Immature natural killer cell (primary cell): ENCODE data around the gene RBM22. TPM values are rescaled to one million over a fixed set of nuclear protein-coding genes. Genes with fewer than 3 reads are reported as not detected.

Experiments used
- DNase-seq, 3 donors: peaks; one replicate each; pipeline ENCODE4 v3.0.0; 2022; ENCODE audit warnings: mixed read lengths in 1 of 3
- H3K27ac Mint-ChIP-seq, 6 donors: one replicate each; pipeline ENCODE4 v1.8.0; 2020; ENCODE audit warnings: mixed read lengths in 6 of 6, mild to moderate bottlenecking in 5 of 6, inconsistent platforms in 4 of 6, moderate library complexity in 3 of 6
- H3K27me3 Mint-ChIP-seq, 3 donors: one replicate each; pipeline ENCODE4 v1.8.0; 2020 to 2021; ENCODE audit warnings: low read depth in 3 of 3, mild to moderate bottlenecking in 3 of 3, mixed read lengths in 3 of 3, moderate library complexity in 3 of 3, inconsistent platforms in 1 of 3
- H3K36me3 Mint-ChIP-seq, 3 donors: one replicate each; pipeline ENCODE4 v1.8.0; 2020; ENCODE audit warnings: mixed read lengths in 3 of 3, inconsistent platforms in 2 of 3, mild to moderate bottlenecking in 2 of 3
- H3K4me1 Mint-ChIP-seq, 2 donors: one replicate each; pipeline ENCODE4 v1.8.0; 2020; ENCODE audit warnings: inconsistent platforms in 2 of 2, mild to moderate bottlenecking in 2 of 2, mixed read lengths in 2 of 2, moderate library complexity in 1 of 2
- H3K4me3 Mint-ChIP-seq, 5 donors: one replicate each; pipeline ENCODE4 v1.8.0; 2020; ENCODE audit warnings: mild to moderate bottlenecking in 5 of 5, mixed read lengths in 5 of 5, inconsistent platforms in 3 of 5, moderate library complexity in 3 of 5
- H3K9me3 Mint-ChIP-seq, 6 donors: one replicate each; pipeline ENCODE4 v1.8.0; 2020; ENCODE audit warnings: mild to moderate bottlenecking in 6 of 6, mixed read lengths in 6 of 6, inconsistent platforms in 4 of 6, moderate library complexity in 3 of 6
- polyA plus RNA-seq, 3 donors: library from polyadenylated mRNA; unstranded; fragments of 300-500 nt; fragmentation: Illumina TruSeq; gene quantifications; one replicate each; pipeline ENCODE4 v1.2.3, GENCODE V29; 2021

RBM22 gene
- polyA plus RNA-seq, 3 donors from 2014 or later: 52.9 to 73.3 (median 62.9) TPM

DNA sequence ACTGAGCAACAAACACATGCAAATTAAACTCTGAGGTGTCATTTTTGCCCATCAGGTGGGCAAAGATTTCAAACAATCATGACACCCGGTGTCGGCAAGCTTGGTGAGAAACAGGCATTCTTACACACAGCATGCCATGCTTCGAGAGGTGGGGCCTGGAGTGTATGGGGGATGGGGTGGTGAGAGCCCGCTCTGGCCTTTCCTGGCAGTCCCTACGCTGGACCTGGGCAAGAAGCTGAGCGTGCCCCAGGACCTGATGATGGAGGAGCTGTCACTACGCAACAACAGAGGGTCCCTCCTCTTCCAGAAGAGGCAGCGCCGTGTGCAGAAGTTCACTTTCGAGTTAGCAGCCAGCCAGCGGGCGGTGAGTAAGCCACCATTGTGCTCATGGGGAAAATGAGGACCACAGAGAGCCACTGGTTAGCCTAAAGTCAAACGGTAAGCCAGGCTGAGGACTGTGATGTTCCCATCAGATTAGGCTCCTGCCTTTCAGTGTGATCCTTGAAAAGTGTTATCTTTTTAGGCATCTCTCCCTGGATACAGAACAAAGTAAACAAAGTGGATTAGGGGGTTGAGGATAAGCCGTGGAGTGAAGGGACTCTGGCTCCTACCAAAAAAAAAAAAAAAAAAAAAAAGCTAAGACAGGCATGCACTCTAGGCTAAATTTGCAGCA lies 30.5 kb downstream of the RBM22 start:
- Mint-ChIP-seq H3K36me3 (no peaks in the 10 kb centered on the region), H3K9me3 (no peaks in the 10 kb centered on the region), H3K4me3 (peak overlapping the region; percentile 37 to 69 (median 63)), H3K27me3 (peaks cover 0 to 12% (median 3%) of the 10 kb centered on the region in 3 donors), H3K4me1 (peaks cover 6 to 16% of the 10 kb centered on the region in 2 donors), H3K27ac (no peak overlapping the region)
- DNase-seq: no peak

DNA sequence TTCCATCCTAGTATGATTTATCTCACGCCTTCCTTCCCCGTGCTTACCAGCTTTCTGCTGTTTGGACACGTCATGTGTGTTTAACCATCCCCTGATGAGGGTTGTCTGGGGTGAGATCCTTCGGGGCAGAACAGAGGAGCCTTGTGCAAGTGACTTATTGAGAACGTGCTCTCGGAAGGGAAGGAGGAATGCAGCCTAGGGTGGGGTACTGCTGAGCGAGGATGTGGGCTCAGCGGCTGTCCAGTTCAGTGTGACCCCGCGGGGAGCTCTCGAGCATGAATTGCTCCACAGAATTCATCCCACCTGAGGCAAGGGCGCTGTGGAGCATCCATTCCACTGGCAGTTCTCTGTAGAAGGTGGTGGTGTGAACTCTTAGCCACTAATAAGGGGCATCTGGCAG lies 35.8 kb downstream of the RBM22 start:
- Mint-ChIP-seq H3K36me3 (no peaks in the 10 kb centered on the region), H3K4me3 (no peak overlapping the region), H3K27ac (no peak overlapping the region), H3K4me1 (no peaks in the 10 kb centered on the region), H3K27me3 (peaks cover 0 to 4% (median 3%) of the 10 kb centered on the region in 3 donors), H3K9me3 (no peaks in the 10 kb centered on the region)
- no peak for DNase-seq

DNA sequence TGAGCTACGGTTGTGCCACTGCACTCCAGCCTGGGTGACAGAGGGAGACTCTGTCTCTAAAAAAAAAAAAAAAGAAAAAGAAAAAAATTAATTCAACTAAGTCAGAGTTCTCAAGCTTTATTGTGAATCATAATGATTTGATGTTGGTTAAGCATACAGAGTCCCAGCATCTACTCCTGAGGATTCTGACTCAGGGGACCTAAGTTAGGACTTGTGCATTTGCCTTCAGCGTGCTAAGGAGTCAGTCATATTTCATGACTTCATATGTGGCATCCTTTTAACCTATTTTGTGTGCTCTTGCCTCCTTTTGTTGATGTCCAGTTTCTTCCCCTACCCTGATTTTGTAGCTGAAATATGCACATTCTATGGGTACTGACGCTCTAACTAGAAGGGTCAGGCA lies 36.9 kb downstream of the RBM22 start:
- H3K4me3 Mint-ChIP-seq: no peak overlapping the region
- H3K36me3 Mint-ChIP-seq: no peaks in the 10 kb centered on the region
- no peak overlapping the region for H3K27ac Mint-ChIP-seq
- H3K9me3 Mint-ChIP-seq: no peaks in the 10 kb centered on the region
- peaks cover 0 to 4% (median 3%) of the 10 kb centered on the region in 3 donors for H3K27me3 Mint-ChIP-seq
- H3K4me1 Mint-ChIP-seq: no peaks in the 10 kb centered on the region
- no peak for DNase-seq

DNA sequence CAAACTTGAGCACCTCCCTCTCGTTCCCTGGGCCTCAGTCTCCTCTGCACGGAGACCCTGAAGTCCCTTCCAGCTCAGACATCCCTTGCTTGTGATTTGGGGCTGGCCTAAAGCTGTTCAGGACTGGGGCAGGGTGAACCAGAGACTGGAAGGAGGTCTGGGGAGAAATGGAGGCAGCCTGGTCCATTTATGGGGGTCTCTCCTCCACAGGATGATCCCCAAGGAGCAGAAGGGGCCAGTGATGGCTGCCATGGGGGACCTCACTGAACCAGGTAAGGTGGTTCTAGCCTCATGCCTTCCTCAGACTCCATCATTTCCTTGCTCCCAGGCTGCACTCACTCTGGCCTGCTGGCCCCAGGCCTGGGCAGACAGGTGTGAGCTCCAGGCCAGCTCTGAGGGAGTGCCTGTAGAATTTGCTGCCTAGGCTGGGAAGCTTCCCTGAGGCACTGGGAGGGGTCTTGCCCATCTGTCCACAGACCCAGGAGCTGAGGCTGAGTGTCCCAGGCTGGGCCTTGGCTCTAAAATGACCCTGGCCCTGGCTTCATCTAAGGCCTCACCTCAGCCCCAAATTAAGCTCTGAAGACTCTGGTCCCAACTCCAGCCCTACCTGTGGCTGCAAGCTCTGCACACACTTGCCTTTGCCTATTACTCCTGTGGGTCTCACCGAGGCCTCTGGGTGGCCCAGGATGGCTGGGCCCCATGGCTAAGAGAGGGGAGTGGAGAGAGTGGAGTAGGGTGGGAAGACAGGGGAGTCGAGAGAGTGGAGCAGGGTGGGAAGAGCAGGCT lies 37.9 kb downstream of the RBM22 start:
- H3K4me3 Mint-ChIP-seq: no peak overlapping the region
- DNase-seq: no peak
- H3K9me3 Mint-ChIP-seq: no peaks in the 10 kb centered on the region
- no peaks in the 10 kb centered on the region for H3K36me3 Mint-ChIP-seq
- no peaks in the 10 kb centered on the region for H3K4me1 Mint-ChIP-seq
- H3K27ac Mint-ChIP-seq: no peak overlapping the region
- H3K27me3 Mint-ChIP-seq: peaks cover 0 to 4% (median 3%) of the 10 kb centered on the region in 3 donors

DNA sequence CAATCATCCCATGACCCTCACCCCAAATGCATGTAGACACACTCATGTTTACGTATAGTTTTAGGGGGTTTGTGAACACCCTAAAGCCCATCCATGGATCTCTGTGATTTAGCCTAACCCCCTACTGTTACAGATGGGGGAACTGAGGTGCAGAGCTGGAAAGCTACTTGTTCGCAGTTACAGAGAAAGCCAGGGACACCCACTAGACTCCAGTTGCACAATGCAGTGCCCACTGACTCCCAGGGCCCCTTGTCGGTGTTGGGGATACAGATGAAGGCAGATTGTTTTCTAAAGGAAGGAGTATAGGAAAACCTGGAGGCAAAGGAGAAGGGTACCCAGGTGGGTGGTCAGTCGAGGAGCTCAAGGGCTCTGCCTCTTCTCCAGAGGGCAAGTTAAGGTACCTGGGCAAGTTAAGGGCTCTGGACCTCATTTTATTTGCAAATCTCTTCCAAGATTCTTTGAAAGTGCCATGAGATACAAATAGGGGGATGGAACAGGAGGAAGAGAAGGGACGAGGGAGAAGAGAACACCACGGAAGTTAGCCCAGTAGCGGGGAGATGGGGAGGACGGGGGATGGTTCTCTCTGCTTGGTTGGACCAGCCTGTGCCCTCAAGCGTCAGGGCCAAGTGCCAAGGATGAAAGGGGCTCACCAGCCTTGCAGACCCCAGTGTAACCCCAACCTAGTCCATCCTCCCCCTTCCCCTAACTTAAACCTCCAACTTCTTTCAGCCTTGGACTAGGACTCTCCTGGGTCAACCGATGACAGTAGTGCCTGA lies 38.9 kb downstream of the RBM22 start:
- Mint-ChIP-seq H3K9me3 (no peaks in the 10 kb centered on the region), H3K4me1 (peaks cover 0 to 8% of the 10 kb centered on the region in 2 donors), H3K4me3 (no peak overlapping the region), H3K27me3 (peaks cover 4 to 7% (median 4%) of the 10 kb centered on the region in 3 donors), H3K36me3 (no peaks in the 10 kb centered on the region), H3K27ac (no peak overlapping the region)
- DNase-seq: no peak

DNA sequence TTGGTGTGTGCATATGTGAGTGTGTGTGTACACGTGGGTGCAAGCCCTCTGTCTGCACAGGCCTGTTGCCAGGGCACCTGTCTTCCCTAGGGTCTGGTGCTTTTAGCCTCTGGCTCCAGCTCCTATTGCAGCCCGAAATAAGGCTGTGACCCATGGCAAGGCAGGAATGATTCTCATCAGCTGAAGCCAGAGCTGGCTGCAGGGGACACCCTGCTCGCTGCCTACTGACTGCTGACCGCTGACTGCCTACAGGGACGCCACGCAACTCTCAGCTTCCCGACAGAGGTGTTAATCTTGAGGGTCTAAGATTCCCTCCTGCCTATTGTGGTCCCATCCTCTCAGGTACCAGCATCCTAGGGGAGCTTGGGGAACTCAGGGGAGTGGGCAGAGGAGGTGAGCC lies 39.8 kb downstream of the RBM22 start, which contains the start of gene MYOZ3:
Gene MYOZ3 (plus strand): TSS at position 166 of the 400 bp plus-strand sequence. CDS start 1,691 bp downstream, outside the sequence.
- Mint-ChIP-seq H3K27me3 (peaks cover 4 to 7% (median 4%) of the 10 kb centered on the region in 3 donors), H3K4me1 (peaks cover 1 to 8% of the 10 kb centered on the region in 2 donors), H3K36me3 (no peaks in the 10 kb centered on the region), H3K9me3 (no peaks in the 10 kb centered on the region), H3K4me3 (no peak within 1 kb of the TSS), H3K27ac (no peak within 1 kb of the TSS)
- no peak for DNase-seq

DNA sequence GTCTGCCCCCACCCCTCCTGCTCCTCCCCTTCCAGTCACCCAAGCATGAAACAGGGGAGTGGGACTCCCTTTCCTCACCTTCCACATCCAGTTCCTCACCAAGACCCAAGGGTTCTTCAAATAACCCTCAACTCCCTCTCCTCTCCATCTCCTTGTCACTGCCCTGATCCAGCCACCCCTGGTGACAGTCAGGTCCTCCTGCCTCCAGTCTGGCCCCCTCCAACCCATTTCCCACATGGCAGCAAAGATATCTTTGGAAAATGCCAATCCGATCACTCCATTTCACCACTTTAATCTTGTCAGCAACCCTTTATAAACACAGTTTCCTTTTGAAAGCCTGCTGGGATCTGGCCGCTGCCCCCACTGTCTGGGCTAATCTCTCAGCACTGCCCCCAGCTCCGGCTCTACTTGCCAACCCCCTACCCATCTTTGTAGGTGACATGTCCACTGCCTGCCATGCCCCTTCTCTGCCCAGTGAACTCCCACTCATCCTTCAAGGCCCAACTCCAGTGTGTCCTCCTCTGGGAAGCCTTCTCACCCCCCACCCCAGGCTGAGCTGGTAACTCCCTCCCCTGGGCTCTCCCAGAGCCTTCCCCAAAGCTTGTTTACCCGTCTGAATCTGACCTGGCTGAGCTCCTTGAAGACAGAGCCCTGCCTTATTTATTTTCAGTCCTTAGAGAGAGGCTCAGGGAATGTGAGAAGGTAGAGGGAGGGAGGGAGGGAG lies 40.6 kb downstream of the RBM22 start:
- no peak for DNase-seq
- Mint-ChIP-seq H3K36me3 (no peaks in the 10 kb centered on the region), H3K4me3 (no peak overlapping the region), H3K4me1 (peaks cover 6 to 11% of the 10 kb centered on the region in 2 donors), H3K9me3 (no peaks in the 10 kb centered on the region), H3K27ac (no peak overlapping the region), H3K27me3 (peaks cover 4 to 7% (median 4%) of the 10 kb centered on the region in 3 donors)

DNA sequence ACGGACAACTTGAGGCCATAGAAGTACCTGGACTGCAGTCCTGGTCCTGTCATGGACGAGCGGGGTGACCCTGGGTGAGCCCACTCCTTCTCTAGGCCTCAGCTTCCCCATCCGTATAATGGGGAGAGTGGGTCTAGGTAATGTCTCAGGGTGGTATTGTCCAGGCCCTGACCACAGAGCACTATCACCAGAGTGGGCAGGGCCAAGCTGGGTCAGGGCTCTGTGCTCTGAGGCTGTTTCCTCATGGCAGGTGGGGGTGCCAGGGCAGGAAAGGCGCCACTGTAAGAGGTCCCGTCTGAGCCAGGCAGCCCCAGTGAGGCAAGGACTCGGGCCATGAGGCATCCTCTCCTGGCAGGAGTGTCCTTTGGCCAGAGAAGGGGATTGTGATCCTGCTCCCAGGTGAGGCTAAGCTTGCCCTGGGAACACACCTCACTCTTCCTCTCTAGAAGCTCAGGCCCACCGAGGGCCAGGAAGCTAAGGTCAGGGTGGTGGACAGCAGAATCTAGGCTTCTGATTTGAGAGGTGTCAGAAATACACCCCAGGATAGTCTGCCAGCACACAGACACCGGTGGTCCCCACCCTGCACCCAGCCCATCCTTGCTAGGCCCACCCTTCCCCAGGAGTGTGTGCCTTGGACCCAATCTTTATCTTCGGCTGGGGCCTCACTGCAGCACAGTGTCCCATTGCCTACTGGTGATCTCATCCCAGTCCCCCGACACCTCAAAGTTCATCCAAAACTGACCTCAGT lies 41.3 kb downstream of the RBM22 start:
- Mint-ChIP-seq H3K27me3 (peaks cover 2 to 5% (median 4%) of the 10 kb centered on the region in 3 donors), H3K9me3 (no peaks in the 10 kb centered on the region), H3K36me3 (no peaks in the 10 kb centered on the region), H3K27ac (peak overlapping the region in 1 of 6 donors; percentile 43), H3K4me1 (peaks cover 6 to 11% of the 10 kb centered on the region in 2 donors), H3K4me3 (no peak overlapping the region)
- no peak for DNase-seq

DNA sequence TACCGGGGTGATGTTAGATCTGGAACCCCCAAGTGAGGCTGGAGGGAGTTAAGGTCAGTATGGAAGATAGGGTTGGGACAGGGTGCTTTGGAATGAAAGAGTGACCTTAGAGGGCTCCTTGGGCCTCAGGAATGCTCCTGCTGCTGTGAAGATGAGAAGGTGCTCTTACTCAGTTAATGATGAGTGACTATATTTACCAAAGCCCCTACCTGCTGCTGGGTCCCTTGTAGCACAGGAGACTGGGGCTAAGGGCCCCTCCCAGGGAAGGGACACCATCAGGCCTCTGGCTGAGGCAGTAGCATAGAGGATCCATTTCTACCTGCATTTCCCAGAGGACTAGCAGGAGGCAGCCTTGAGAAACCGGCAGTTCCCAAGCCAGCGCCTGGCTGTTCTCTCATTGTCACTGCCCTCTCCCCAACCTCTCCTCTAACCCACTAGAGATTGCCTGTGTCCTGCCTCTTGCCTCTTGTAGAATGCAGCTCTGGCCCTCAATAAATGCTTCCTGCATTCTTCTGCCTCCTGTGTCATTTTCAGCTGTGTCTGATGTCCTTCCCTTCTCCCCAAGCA lies 42.1 kb downstream of the RBM22 start:
- Mint-ChIP-seq H3K27ac (peak overlapping the region in 1 of 6 donors; percentile 51), H3K36me3 (no peaks in the 10 kb centered on the region), H3K4me1 (peaks cover 6 to 14% of the 10 kb centered on the region in 2 donors), H3K9me3 (no peaks in the 10 kb centered on the region), H3K27me3 (peaks cover 2 to 5% (median 4%) of the 10 kb centered on the region in 3 donors), H3K4me3 (peak overlapping the region in 2 of 5 donors; percentile 1 to 26)
- DNase-seq: no peak

DNA sequence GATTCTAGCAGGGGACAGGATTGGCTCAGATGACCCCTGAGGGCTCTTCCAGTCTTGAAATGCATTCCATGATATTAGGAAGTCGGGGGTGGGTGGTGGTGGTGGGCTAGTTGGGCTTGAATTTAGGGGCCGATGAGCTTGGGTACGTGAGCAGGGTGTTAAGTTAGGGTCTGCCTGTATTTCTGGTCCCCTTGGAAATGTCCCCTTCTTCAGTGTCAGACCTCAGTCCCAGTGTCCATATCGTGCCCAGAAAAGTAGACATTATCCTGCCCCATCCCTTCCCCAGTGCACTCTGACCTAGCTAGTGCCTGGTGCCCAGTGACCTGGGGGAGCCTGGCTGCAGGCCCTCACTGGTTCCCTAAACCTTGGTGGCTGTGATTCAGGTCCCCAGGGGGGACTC lies 42.7 kb downstream of the RBM22 start:
- Mint-ChIP-seq H3K36me3 (no peaks in the 10 kb centered on the region), H3K4me1 (peaks cover 6 to 14% of the 10 kb centered on the region in 2 donors), H3K27me3 (peaks cover 2 to 5% (median 4%) of the 10 kb centered on the region in 3 donors), H3K27ac (peak overlapping the region in 1 of 6 donors; percentile 17), H3K4me3 (peak overlapping the region; percentile 31 to 86 (median 81)), H3K9me3 (no peaks in the 10 kb centered on the region)
- no peak for DNase-seq

DNA sequence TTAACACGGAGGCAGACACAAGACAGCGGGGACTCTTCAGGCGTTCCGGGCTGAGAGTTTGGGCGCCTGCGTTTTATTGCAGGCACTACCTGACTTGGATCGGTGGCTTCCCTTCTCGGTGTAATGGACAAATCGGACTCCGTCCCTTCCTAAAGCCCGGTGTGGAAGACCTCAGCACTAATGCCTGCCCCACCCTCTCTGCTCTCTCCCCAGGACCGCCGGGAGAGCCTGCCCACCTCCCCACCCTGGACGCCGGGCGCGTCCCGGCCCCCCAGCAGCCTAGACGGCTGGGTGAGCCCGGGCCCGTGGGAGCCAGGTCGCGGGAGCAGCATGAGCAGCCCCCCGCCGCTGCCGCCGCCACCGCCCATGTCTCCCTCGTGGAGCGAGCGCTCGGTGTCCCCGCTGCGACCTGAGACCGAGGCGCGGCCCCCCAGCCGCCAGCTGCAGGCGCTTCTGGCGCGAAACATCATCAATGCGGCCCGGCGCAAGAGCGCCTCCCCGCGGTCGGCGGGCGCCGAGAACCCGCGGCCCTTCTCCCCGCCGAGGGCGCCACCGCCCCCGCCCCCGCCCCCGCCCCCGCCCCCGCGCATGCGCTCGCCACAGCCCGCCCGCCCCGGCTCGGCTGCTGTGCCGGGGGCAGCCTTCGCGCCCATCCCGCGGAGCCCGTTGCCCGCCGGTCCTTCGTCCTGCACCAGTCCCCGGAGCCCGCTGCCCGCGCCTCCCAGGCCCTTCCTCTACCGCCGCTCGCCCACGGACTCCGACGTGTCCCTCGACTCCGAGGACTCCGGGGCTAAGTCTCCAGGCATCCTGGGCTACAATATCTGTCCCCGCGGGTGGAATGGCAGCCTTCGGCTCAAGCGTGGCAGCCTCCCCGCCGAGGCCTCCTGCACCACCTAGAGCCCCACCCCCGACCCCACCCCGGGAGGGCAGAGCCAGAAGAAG lies 44.4 kb downstream of the RBM22 start:
- H3K27me3 Mint-ChIP-seq: peaks cover 0 to 5% (median 4%) of the 10 kb centered on the region in 3 donors
- H3K4me1 Mint-ChIP-seq: peaks cover 6 to 14% of the 10 kb centered on the region in 2 donors
- peak overlapping the region; percentile 79 to 88 (median 84) for H3K4me3 Mint-ChIP-seq
- H3K36me3 Mint-ChIP-seq: no peaks in the 10 kb centered on the region
- H3K27ac Mint-ChIP-seq: peak overlapping the region in 3 of 6 donors; percentile 32 to 87 (median 57)
- no peaks in the 10 kb centered on the region for H3K9me3 Mint-ChIP-seq
- peak; percentile 77 to 84 (median 83) for DNase-seq
